NCI-H345 (cell line): Measurements from ENCODE around the gene GSTO2.
"Not testable (repeated sequence)": the region's sequence is repeated elsewhere in the genome, so short reads cannot be mapped to it uniquely, and the experiment has no call there.

Experiments used
- DNase-seq: peaks from one replicate; lab custom pipeline; 2025; lab: John Stamatoyannopoulos, UW

GSTO2 gene

DNA sequence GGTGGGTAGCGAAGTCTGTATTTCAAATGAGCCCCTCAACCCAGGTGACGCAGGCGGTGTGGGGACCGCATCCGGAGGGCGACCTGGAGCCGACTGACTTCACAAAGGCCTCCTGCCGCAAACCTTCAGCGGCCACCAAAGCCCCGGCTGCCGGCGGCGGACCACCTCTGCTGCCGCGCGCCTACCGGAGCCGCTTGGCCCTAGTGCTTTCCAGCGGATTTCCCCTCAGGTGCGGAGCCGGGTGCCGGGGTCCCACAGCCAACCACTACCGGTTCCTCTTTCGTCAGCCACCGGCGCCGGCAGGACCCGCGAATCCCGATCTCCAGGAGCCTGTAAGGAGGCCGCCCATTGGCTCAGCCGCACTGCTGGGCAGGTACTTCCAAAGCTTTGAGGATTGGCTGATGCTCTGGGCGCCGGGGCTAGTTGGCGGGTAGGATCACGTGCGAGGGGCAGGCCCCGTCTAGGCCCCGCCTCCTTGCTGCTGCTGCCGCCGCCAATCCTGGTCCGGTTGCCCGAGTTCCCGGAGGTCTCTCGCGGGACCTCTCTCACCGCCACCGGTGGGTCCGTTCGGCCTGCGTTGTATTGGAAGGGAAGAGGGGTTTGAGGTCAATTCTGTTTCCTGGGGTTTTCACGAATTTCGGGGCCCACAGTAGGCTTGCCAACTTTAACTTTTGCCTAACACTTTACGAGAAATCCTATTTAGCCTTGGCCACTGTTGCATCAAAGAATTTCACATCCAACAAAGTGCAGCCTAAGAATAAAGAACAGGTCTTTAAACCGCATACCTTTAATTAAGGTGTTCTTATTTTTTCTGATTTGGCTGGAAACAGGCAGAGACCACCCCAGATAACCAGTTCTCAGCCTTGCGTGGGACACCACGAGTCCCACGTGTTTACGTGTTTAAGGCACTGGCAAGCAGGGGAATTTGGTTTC lies at the start of gene GSTO2:
GSTO2 (plus strand) TSS at position 472 of the 933 bp plus-strand sequence. CDS start 5,732 bp downstream, outside the sequence.
- DNase-seq, result peak; percentile 96

DNA sequence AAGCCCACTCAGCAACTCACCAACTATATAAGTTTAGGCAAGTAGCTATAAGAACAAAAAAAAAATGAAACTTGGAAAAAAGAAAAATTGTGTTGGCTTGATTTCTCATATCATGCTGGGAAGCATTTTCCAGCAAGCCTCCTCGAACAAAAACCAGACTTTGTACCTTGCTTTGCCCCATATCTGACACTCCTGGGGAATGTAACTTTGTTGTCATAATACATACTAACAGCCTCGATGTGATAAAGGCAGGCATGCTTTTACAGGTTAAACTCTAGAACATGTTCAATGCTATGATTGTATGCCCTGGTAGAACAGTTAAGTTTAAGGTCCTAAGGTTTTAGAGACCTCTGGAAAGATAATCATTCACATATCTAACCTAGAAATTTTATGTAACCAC lies 48.5 kb upstream of the GSTO2 start:
- no peak for DNase-seq

- no peak for DNase-seq
These were observed 45.7 kb upstream of the GSTO2 start for GRCh38 chr10:104223304-104223703.

GRCh38 chr10:104230490-104230889 lies 38.5 kb upstream of the GSTO2 start:
- no peak for DNase-seq

DNA sequence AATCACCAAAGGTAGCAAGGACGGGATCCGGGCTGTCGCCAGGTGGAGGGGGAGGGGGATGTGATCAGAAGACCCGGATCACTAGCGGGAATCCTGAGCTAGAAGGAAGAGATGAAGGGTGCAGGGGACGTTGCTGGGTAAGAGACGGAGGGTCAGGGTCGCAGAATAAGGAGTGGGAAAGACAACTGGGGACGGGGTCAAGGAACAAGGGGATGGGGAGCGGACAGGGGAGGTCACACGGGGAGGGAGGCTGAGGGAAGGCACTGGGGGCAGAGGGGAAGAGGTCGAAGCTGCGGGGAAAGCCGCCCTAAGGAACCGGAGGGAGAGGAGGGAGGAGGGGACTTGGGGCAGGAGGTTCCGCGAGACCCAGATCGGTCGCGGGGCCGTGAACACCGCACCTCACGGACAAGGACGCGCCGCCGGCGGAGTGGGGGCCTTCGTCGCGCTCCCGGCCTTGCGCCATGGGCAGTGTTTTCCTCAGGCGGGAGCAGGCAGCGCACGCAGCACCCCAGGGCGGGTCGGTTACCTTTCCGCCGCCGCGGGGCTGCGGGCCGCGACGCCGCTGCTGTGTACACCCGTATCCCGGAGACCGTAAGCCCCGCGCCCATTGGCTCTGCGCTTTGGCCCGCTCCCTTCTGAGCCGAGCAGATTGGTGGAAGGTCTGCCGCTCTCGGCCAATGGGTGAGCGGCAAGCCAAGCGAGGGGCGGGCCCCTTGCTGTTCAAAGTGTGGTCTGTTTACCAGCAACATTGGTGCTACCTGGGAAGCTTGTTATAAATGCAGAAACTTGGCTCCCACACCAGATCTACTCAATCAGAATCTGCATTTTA lies 37.0 kb upstream of the GSTO2 start, which contains the start of gene CFAP43:
CFAP43 (minus strand) TSS at position 581 of the 829 bp plus-strand sequence; CDS start at position 463, 118 bp downstream.
- peak; percentile 96 for DNase-seq

DNA sequence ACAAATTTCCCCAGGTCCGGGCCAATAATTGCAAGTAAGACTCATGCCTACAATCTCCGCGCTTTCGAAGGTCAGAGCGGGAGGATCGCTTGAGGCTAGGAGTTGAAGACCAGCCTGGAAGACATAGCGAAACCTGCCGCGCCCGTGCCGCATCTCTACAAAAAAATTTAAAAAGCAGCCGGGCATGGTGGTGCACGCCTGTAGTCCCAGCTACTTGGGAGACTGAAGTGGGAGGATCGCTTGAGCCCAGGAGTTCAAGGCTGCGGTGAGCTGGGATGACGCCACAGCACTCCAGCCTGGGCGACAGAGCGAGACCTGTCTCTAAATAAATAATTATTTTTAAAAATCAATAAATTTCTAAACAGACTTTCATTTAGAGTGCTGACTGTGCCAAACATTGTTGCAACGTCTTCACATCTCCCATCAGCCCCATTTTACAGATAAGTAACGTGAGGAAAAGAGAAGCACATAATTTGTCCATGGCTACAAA lies 36.3 kb upstream of the GSTO2 start:
- DNase-seq, result no peak

DNA sequence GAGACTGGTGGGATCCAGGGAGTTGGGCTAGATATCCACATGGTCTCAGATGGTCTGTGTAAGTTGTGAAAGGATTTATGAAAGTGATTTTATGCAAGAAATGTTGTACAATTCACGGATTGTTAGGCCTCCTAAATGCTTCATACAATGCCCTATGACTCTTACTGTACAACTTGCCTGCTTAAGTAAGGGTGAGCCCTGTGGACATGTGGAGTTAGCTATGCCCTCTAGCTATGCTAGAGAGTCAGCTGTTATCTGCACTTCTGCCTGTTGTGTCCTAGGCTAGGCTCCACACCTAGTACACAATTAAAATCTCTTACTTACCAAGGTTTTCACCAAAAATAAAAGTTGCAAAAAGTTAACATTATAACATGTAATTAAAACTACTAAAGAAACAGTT lies 35.2 kb upstream of the GSTO2 start:
- no peak for DNase-seq

GRCh38 chr10:104234934-104235333 lies 34.0 kb upstream of the GSTO2 start:
- no peak for DNase-seq

DNA sequence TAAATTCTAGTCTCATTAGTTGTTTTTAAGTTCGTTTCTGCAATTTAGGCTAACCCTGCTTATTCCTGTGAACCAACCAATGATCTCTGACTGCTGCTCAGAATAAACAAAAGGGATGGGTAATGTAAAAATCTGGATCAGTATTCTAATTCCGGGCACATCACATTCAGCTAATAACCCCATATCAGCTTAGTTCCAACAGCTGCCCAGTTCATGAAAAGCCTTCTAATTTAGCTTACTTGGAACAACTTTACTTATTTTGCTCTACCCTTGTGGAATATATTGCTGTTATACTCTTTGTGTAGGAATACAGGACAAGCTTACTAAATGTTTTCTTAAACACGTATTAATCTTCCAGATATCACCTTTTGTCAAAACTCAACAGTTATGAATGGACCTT lies 33.2 kb upstream of the GSTO2 start:
- DNase-seq, result no peak

DNA sequence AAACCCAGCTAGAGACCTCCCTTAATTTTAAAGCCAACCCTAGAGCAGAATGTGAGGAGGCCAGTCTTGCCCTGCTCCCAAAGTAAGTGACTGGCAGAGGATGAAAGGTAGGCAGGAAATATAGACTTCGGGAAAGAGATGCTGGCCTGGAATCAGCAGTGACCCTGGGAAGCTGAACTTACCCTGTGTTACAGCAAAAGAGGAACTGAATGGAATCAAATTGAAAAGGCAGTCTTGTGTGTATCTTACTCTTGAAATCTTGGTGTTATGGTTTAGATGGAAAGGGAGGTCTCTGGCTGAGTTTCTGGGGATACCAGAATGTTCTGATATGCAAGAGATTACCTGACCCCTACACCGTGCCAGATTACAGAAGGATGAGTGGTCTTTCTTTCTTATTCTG lies 28.9 kb upstream of the GSTO2 start:
- DNase-seq, result no peak

GRCh38 chr10:104242545-104242944 lies 26.4 kb upstream of the GSTO2 start:
- DNase-seq, result no peak

GRCh38 chr10:104243009-104243408 lies 26.0 kb upstream of the GSTO2 start:
- not testable (repeated sequence) for DNase-seq

DNA sequence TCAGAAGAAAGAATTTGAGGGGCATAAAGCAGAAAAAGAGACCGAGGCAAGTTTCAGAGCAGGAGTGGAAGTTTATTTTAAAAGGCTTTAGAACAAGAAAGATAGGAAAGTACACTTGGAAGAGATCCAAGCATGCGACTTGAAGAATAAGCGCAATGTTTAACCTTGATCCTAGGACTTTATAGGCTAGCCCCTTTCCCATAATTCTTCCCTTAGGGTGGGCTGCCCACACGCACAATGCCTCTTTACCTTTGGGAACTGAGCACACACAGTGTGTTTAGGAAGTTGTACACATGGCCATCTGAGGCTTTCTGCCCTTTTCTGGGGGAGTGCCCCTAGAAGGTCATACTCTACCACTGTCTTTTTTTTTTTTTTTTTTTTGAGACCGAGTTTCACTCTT lies 25.5 kb upstream of the GSTO2 start:
- no peak for DNase-seq

GRCh38 chr10:104245066-104245632 lies 23.8 kb upstream of the GSTO2 start:
- DNase-seq, result no peak

GRCh38 chr10:104246976-104247375 lies 22.0 kb upstream of the GSTO2 start:
- DNase-seq, result no peak

GRCh38 chr10:104247513-104248146 lies 21.4 kb upstream of the GSTO2 start:
- no peak for DNase-seq

DNA sequence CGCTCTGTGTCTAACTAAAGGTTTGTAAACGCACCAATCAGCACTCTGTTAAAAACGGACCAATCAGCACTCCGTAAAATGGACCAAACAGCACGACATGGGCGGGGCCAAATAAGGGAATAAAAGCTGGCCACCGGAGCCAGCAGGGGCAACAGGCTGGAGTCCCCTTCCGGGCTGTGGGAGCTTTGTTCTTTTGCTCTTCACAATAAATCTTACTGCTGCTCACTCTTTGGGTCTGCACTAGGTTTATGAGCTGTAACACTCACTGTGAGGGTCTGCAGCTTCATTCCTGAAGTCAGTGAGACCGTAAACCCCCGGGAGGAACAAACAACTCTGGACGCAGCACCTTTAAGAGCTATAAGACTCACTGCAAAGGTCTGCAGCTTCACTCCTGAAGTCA lies 20.1 kb upstream of the GSTO2 start:
- DNase-seq, result not testable (repeated sequence)

GRCh38 chr10:104250371-104250770 lies 18.6 kb upstream of the GSTO2 start:
- DNase-seq, result no peak

DNA sequence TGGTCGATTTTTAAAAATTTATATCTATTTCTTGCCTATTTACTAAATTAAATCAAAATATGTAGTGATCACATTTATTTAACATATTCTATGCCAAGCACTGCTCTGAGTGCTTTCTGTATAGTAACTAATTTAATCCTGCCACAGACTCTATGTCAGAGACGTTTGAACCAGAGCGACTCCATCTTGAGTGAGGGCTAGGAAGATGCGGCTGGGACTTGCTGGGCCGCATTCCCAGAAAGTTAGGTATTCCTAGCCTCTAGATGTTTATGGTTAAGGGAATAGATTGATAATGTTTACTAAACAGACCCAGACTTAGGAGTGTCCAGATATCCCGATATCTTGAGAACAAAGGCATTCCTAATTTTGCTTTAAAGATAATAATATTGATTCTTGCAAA lies 17.5 kb upstream of the GSTO2 start:
- no peak for DNase-seq

GRCh38 chr10:104252368-104252767 lies 16.6 kb upstream of the GSTO2 start:
- no peak for DNase-seq

DNA sequence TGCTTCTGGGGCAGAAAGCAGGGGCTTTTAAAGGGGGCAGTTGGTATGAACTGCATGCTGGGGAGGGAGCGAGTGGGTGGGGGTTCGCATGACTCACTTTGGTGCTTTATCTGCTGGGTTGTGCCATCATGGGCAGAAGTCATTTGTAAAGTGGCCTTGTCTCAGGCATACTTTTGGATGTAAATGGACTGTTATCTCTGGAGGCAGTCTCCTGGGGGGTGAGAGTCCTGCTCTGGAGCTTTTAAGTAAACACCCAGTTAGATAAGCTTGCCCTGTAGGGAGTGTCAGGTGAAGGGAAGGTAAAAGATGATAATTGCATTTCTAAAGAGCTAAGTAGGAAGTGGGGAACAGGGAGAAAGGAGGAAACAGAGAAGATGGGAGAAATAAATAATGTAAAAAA lies 15.9 kb upstream of the GSTO2 start:
- DNase-seq, result no peak
